ENCODE data around the gene KRCC1. TPM values are rescaled to one million over a fixed set of nuclear protein-coding genes. Genes with fewer than 3 reads are reported as not detected.

Gene KRCC1
- total and polyA plus RNA-seq, 10 donors: 20.4 to 42.3 (median 27.8) TPM

DNA sequence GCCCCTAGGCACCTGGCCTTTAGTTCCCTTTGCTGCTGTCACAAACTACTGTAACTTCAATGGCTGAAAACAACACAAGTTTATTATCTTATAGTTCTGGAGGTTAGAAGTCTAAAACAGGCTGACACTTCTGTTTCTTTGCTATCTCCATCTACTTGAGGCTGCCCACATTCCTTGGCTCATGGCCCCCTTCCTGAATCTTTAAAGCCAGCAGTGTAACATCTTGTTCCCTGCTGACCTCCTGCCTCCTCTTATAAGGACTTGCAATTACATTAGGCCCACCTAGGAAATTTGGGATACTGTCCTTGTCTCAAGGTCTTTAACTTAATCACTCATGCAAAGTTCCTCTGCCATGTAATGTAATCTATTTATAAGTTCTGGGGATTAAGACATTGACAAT lies 18.6 kb upstream of the KRCC1 start:
- DNase-seq: no peak
- Histone ChIP-seq H3K36me3 (no peaks in the 10 kb centered on the region), H3K4me3 (no peak overlapping the region), H3K9me3 (no peaks in the 10 kb centered on the region), H3K4me1 (no peaks in the 10 kb centered on the region), H3K27ac (no peak overlapping the region), H3K27me3 (replicated peaks in 1 of 7) (peaks cover 0 to 3% (median 0%) of the 10 kb centered on the region in 7 donors)
- TF ChIP-seq POLR2AphosphoS5 (IDR thresholded peaks at IDR 0.05) (no peak), CTCF (IDR thresholded peaks at IDR 0.05 in 8 of 11, conservative IDR thresholded peaks at IDR 0.05 in 3 of 11) (no peak), POLR2A (IDR thresholded peaks at IDR 0.05) (no peak)
- intact Hi-C loops (cut with DNase I; ENCODE audit: low total_unique reads): no loop called here

- TF ChIP-seq POLR2AphosphoS5 (IDR thresholded peaks at IDR 0.05) (no peak), POLR2A (IDR thresholded peaks at IDR 0.05) (no peak), CTCF (IDR thresholded peaks at IDR 0.05 in 8 of 11, conservative IDR thresholded peaks at IDR 0.05 in 3 of 11) (no peak)
- no peak for DNase-seq
- Histone ChIP-seq H3K27me3 (replicated peaks in 1 of 7) (peaks cover 0 to 7% (median 0%) of the 10 kb centered on the region in 7 donors), H3K27ac (no peak overlapping the region), H3K9me3 (no peaks in the 10 kb centered on the region), H3K36me3 (no peaks in the 10 kb centered on the region), H3K4me3 (no peak overlapping the region), H3K4me1 (no peaks in the 10 kb centered on the region)
- intact Hi-C loops (cut with DNase I; ENCODE audit: low total_unique reads): no loop called here
- WGBS, 5 donors: 80 to 97% (median 92%) methylated on average over 2 of the region's 2 CpGs
Observed at GRCh38 chr2:88071365-88071764, 15.8 kb upstream of the KRCC1 start.

GRCh38 chr2:88070055-88070454 lies 14.5 kb upstream of the KRCC1 start:
- no peak overlapping the region for H3K4me3 ChIP-seq
- TF ChIP-seq CTCF (IDR thresholded peaks at IDR 0.05 in 8 of 11, conservative IDR thresholded peaks at IDR 0.05 in 3 of 11) (no peak), POLR2AphosphoS5 (IDR thresholded peaks at IDR 0.05) (no peak), POLR2A (IDR thresholded peaks at IDR 0.05) (no peak)
- DNase-seq: no peak
- 79 to 88% (median 84%) methylated on average over 1 of the region's 1 CpG for WGBS, 5 donors
- peaks cover 0 to 7% (median 0%) of the 10 kb centered on the region in 7 donors for H3K27me3 ChIP-seq (replicated peaks in 1 of 7)
- intact Hi-C loops (cut with DNase I; ENCODE audit: low total_unique reads): no loop called here
- H3K4me1 ChIP-seq: no peaks in the 10 kb centered on the region
- H3K9me3 ChIP-seq: no peaks in the 10 kb centered on the region
- H3K36me3 ChIP-seq: no peaks in the 10 kb centered on the region
- no peak overlapping the region for H3K27ac ChIP-seq

- DNase-seq: no peak
- peaks cover 0 to 7% (median 0%) of the 10 kb centered on the region in 7 donors for H3K27me3 ChIP-seq (replicated peaks in 1 of 7)
- H3K4me3 ChIP-seq: no peak overlapping the region
- H3K4me1 ChIP-seq: no peaks in the 10 kb centered on the region
- no peak overlapping the region for H3K27ac ChIP-seq
- intact Hi-C loops (cut with DNase I; ENCODE audit: low total_unique reads): no loop called here
- H3K9me3 ChIP-seq: no peaks in the 10 kb centered on the region
- H3K36me3 ChIP-seq: no peaks in the 10 kb centered on the region
- TF ChIP-seq POLR2AphosphoS5 (IDR thresholded peaks at IDR 0.05): no peak
- no peak for TF ChIP-seq CTCF (IDR thresholded peaks at IDR 0.05 in 8 of 11, conservative IDR thresholded peaks at IDR 0.05 in 3 of 11)
- TF ChIP-seq POLR2A (IDR thresholded peaks at IDR 0.05): no peak
Observed at GRCh38 chr2:88069117-88069516, 13.5 kb upstream of the KRCC1 start.
